GM12874 (cell line): ENCODE results near the gene PRDM2.

Source experiments
- TF ChIP-seq, protein P1 (sequence below): IDR thresholded peaks from 2 replicates; pipeline ENCODE4 v1.5.1; 2011; ENCODE audit warnings: low read depth, mild to moderate bottlenecking, control low read depth, low read length, moderate library complexity; ENCODE audit not compliant: insufficient read depth

Gene PRDM2

DNA sequence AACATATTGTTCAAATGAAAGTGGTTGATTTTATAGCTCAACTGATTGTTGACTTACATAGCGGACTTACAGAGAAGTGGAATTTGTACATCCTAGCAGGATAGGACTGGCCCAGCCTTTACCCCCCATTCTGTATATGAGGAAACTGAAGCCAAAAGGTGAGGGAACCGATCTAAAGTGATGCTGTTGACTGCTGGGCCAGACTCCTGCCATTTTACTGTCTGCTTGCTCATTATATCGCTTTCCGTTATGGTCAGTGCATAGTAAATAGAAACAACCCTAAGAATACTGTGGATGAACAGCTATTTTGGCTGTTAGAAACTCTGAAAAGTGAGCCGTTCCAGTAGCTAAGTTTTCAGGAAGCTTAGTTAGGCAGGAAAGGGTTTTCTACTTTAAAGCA lies 31.9 kb downstream of the PRDM2 start:
- TF ChIP-seq, protein P1, sequence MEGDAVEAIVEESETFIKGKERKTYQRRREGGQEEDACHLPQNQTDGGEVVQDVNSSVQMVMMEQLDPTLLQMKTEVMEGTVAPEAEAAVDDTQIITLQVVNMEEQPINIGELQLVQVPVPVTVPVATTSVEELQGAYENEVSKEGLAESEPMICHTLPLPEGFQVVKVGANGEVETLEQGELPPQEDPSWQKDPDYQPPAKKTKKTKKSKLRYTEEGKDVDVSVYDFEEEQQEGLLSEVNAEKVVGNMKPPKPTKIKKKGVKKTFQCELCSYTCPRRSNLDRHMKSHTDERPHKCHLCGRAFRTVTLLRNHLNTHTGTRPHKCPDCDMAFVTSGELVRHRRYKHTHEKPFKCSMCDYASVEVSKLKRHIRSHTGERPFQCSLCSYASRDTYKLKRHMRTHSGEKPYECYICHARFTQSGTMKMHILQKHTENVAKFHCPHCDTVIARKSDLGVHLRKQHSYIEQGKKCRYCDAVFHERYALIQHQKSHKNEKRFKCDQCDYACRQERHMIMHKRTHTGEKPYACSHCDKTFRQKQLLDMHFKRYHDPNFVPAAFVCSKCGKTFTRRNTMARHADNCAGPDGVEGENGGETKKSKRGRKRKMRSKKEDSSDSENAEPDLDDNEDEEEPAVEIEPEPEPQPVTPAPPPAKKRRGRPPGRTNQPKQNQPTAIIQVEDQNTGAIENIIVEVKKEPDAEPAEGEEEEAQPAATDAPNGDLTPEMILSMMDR, result no peak

DNA sequence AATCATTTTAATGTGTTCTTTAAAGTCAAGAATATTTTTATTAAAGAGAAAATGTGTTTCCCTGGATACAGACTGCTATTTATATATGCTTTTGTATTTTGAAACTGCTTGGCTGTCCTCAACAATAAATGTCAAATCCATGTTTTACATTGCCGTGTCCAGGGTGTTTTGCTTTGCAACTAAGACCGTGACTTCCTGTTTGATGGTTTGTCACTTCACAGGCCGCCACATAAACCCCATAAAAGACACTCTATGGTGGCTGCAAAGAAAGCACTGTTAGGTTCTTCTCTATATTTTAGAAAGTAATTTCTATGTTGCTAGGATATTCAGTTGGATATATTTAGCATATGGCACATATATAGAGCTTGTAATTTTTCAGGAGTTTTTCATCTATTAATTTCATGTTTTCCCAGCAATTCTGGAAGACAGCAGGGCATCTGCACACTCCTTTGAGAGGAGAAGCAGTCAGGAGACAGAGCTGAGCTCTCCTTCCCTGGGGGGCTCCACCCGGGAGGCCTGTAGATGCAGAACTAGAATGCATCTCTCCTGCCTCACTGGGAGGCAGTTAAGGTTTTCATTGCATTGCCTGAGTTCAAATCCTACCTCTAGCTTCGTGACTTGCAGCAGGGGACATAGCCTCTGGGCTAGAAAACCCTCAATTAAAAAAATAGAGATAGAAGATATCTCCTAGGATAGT lies 33.1 kb downstream of the PRDM2 start:
- TF ChIP-seq, protein P1, result no peak

DNA sequence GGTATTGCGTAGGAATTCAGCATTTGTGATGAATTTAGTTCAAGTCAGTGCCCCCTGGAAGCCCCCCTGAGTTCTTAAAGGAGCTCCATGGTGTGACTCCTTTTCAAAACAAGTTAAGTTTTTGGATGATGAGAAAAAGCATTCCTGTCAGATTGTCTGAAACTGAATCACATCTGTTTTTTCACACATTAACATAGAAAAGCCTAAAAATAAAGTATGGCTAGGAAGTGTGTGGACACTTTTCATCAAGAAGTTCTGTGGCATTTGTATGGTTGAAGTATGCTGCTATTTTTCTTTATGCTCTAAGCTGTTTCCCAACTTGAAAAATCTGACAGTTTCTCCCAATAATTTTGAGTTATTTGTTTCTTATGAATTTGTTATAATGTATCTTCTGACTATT lies 33.7 kb downstream of the PRDM2 start:
- TF ChIP-seq, protein P1, result no peak

DNA sequence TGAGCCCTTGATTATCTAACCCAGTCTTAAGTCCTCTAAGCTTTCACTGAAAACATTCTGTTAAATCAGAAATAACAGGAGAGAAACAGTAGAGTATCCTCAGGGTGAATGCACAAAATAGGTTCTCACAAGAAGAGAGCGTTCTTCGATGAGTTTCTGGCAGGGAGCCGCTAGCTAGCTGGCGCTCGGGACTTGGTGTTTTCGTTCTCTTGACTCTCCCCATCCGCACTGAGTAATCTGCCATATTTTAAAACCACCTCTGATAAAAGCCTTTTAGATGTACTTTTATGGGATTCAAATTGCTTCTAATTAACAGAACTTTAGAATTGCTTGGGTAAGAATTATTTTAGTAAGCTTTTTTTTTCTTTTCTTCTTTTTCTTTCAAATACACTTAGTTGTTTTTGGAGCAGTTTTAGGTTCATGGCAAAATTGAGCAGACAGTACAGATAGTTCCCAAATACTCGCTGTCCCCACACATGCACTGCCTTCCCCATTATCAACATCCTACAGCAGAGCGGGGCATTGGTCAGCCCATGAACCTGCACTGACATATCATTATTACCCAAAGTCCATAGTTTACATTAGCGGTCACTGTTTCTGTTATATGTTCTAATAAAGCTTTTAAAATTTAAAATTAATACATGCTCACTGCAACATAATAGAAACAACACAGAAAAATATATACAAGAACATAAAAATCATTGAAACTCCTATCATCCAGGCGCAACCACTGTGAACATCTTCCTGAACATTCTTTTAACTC lies 35.4 kb downstream of the PRDM2 start:
- TF ChIP-seq, protein P1, result no peak

DNA sequence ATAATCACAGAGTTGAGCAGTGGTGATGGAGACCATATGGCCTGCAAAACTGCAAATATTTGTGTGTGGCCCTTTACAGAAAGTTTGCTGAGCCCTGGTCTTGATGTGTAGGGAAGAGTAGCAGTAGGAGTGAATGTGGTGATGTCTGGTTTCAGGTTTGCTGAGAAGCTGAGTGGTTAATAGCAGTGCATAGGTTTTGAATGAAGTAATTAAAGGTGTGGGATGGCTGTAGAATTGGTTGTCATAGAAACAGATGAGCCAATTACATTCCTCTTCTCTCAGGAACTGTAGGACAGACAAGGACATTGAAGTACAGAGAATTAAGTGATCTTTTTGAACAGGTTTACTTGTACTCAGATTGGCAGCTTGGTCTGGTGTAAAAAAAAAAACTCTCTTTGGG lies 37.4 kb downstream of the PRDM2 start:
- TF ChIP-seq, protein P1, result no peak

DNA sequence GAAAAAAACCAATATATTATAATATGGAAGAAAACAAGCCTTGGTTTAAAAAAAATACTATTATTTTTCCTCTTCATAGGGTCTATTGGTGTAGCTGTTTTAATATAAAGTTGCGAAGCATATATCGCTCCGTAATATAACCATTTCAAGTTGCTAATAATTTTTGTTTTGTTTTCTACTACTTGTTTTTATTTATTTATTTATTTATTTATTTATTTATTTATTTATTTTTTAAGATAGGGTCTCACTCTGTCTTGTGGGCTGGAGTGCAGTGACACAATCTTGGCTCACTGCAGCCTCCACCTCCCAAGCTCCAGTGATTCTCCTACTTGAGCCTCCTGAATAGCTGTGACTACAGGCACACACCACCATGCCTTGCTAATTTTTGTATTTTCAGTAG lies 46.4 kb downstream of the PRDM2 start:
- TF ChIP-seq, protein P1, result no peak

DNA sequence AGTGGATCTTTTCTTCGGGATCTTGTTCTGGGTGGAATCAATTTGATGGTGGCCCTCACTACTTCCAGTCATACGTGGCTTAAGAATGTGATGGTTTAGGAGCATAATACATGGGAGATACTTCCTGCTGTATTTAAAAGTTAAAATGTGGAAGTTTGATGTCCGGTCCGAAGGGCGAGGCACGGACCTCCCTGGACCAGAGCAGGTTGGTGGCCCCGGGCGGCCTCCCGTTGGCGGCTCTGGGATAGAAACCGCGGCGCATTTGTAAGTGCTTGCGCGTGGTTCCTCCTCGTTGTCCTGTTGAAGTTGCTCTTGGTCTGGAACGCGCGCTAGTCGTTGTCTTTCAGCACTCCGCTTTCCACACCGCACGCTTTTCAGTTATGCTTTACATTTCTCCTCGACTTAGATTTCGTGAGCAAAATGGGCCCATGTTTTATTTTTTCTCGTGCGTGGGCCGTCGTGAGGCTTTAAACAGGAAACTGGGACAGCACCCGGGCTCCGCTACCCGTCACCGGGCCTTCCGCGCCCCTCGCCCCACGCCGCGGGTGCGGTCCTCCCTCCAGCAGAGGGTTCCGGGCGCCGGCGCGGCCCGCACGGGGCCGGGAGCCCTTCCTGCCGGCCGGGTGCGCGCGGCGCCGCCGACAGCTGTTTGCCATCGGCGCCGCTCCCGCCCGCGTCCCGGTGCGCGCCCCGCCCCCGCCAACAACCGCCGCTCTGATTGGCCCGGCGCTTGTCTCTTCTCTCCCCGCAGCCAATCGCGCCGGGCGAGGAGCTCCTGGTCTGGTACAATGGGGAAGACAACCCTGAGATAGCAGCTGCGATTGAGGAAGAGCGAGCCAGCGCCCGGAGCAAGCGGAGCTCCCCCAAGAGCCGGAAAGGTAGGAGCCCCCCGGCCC lies 48.9 kb downstream of the PRDM2 start:
- TF ChIP-seq, protein P1, result 0 out of 2 replicates have a peak, but pooled peaks have one; percentile 7
